ENCODE measurements around the gene LRRC74A. TPM values are rescaled to one million over a fixed set of nuclear protein-coding genes. Genes with fewer than 3 reads are reported as not detected.

Gene LRRC74A
- total and polyA plus RNA-seq, 8 donors, result 0.10 to 0.40 (median 0.34) TPM; not detected in 2

- ATAC-seq (no peak), DNase-seq (no peak)
- Histone ChIP-seq H3K9me3 (peaks cover 0 to 4% of the 10 kb centered on the region in 2 donors), H3K27me3 (no peaks in the 10 kb centered on the region), H3K36me3 (no peaks in the 10 kb centered on the region), H3K27ac (no peak overlapping the region), H3K4me1 (peaks cover 0 to 9% of the 10 kb centered on the region in 2 donors), H3K4me3 (no peak overlapping the region)
- intact Hi-C loops (cut with DNase I), result loop anchor here in 1 of 2 donors (10.0 kb wide), 1 partner anchor 190 kb away; no protein-coding TSS in a partner anchor
- no peak for TF ChIP-seq CTCF (IDR thresholded peaks at IDR 0.05)
Measured at GRCh38 chr14:76874734-76875133, 48.5 kb downstream of the LRRC74A start.

GRCh38 chr14:76876076-76876475 lies 49.9 kb downstream of the LRRC74A start:
- Histone ChIP-seq H3K4me1 (peaks cover 0 to 9% of the 10 kb centered on the region in 2 donors), H3K27me3 (no peaks in the 10 kb centered on the region), H3K4me3 (no peak overlapping the region), H3K9me3 (peaks cover 0 to 4% of the 10 kb centered on the region in 2 donors), H3K27ac (no peak overlapping the region), H3K36me3 (no peaks in the 10 kb centered on the region)
- intact Hi-C loops (cut with DNase I), result loop anchor here in 1 of 2 donors (10.0 kb wide), 1 partner anchor 189 kb away; no protein-coding TSS in a partner anchor
- DNase-seq (peak in 3 of 4 donors; percentile 54 to 78 (median 57)), ATAC-seq (peak; percentile 97)
- TF ChIP-seq CTCF (IDR thresholded peaks at IDR 0.05), result peak; percentile 80 to 94

GRCh38 chr14:76877871-76878270 lies 51.7 kb downstream of the LRRC74A start:
- Histone ChIP-seq H3K4me1 (peaks cover 0 to 4% of the 10 kb centered on the region in 2 donors), H3K27ac (no peak overlapping the region), H3K4me3 (no peak overlapping the region), H3K36me3 (no peaks in the 10 kb centered on the region), H3K27me3 (no peaks in the 10 kb centered on the region), H3K9me3 (peaks cover 0 to 4% of the 10 kb centered on the region in 2 donors)
- no peak for DNase-seq
- TF ChIP-seq CTCF (IDR thresholded peaks at IDR 0.05), result no peak
- intact Hi-C loops (cut with DNase I), result loop anchor here in 1 of 2 donors (10.0 kb wide), 1 partner anchor 187 kb away; no protein-coding TSS in a partner anchor
- no peak for ATAC-seq

- Histone ChIP-seq H3K4me1 (peaks cover 0 to 3% of the 10 kb centered on the region in 2 donors), H3K27ac (no peak overlapping the region), H3K36me3 (no peaks in the 10 kb centered on the region), H3K4me3 (no peak overlapping the region), H3K9me3 (peaks cover 0 to 4% of the 10 kb centered on the region in 2 donors), H3K27me3 (no peaks in the 10 kb centered on the region)
- no peak for ATAC-seq
- DNase-seq, result no peak
- intact Hi-C loops (cut with DNase I), result no loop called here
- no peak for TF ChIP-seq CTCF (IDR thresholded peaks at IDR 0.05)
Measured at GRCh38 chr14:76880449-76880848, 54.2 kb downstream of the LRRC74A start.

GRCh38 chr14:76881348-76881747 lies 55.1 kb downstream of the LRRC74A start:
- TF ChIP-seq CTCF (IDR thresholded peaks at IDR 0.05), result no peak
- Histone ChIP-seq H3K4me3 (no peak overlapping the region), H3K27ac (no peak overlapping the region), H3K27me3 (no peaks in the 10 kb centered on the region), H3K9me3 (no peaks in the 10 kb centered on the region), H3K36me3 (no peaks in the 10 kb centered on the region), H3K4me1 (peaks cover 0 to 3% of the 10 kb centered on the region in 2 donors)
- intact Hi-C loops (cut with DNase I), result no loop called here
- DNase-seq (peak in 1 of 4 donors; percentile 25), ATAC-seq (no peak)
